GM18507 (cell line): ENCODE measurements around the gene FKBP11.

ENCODE experiments used
- DNase-seq: peaks from one replicate; pipeline ENCODE4 v3.0.0; 2011; ENCODE audit warnings: low read depth; ENCODE audit not compliant: insufficient read length; ENCODE audit errors: extremely low spot score
- FAIRE-seq: peaks from 2 replicates; lab custom pipeline; 2011; peaks lifted over from hg19 to GRCh38; lab: Jason Lieb, UNC

FKBP11 gene

DNA sequence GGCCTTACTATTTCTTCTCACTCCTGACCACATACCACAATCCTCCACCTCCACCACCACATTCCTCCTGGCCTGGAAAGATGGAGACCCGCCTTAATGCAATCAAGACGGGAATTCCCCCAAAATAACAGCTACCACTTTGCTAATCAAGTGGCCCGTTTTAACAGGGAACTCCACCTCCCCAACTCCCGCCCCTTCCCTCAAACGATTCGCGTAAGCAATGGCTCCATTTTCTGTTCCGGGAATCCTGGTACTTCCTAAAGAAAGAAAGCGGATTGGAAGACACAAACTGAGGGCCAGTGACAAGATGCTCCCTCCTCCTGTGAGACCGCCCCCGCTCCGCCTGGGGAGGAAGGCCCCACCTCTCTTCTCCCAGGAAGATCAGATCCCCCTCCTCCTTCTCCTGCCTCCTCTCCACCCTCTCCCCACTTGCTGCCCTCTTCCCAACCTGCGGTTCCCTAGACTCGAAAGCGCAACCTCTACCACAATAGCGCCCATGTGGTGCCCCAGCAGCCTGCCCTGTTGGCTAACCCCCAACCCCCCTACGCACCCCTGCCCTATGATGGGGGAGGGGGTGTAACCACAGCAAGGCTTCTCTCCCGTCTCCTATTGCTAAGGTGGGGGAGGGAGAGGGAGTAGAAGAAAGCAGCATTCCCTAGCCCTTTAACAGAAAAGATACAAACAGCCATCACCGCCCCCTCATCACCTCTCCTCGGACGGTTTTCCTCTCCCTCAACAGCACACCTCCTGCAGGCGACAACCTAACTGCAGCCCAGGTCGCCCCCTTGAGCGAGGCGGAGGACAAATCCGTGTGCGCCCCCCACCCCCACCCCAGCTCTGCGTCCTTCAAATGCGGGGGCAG is 31.2 kb upstream of the FKBP11 start:
- DNase-seq: no peak
- FAIRE-seq: peak; percentile 63

DNA sequence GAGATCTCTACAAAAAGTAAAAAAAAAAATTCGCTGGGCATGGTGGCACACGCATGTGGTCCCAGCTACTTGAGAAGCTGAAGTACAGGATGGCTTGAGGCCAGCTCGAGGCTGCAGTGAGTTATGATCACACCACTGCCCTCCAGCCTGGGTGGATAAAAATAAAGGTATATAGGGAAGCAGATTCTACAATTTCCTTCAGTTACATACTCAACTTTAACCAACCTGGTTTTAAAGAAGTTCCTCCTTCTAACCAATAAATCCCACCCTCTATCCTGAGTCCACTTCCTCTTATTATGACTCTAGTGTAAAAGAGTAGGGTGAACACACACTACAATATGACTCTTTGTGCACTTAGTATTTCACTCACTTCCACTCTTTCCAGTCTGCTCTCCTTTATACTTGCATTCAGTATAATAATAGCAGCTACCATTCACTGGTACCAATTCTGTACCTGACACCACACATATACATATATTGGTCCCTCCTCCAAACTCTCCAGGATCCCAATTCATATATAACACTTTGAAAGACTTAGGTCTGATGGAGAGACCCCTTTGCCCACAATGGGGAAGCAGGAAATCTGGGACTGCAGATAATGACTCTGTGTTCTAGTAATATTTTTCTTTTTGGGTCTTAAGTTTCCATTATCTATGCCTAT is 29.7 kb upstream of the FKBP11 start:
- DNase-seq: no peak
- FAIRE-seq: no peak

DNA sequence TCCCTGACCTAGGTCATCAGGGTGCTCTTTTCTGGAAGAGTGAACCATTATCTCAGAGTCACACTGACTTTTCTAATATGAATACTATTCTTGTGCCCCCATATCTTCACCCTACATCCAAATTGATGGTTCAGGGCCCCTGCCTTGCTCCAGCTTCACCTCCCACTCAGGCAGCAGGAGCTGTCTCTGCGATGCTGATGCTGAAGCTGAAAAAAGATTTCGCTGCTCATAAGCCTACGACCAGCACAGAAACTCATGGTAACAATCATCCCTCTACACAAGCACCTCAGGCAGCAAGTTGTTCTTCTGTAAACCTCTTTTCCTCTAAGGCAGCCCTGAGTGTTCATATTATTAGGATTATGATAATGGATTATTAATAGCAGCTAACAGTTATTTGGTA is 28.8 kb upstream of the FKBP11 start:
- FAIRE-seq (no peak), DNase-seq (no peak)

- DNase-seq (no peak), FAIRE-seq (no peak)
Observed at GRCh38 chr12:48952691-48953090, 27.4 kb upstream of the FKBP11 start.

DNA sequence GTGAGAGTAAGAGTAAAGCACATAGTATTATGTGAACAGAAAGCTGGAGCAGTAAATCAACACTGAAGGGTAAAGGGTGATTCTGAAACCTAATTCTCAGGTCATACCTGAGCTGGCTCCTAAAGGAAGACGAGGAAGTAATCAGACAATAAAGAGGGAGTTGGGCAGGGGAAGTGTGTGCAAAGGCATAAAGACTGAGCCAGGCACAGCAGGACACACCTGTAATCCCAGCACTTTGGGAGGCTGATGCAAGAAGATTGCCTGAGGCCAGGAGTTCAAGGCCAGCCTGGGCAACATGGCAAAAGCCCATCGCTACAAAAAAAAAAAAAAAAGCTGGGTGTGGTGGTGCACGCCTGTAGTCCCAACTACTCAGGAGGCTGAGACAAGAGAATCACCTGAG is 22.4 kb upstream of the FKBP11 start:
- DNase-seq (no peak), FAIRE-seq (no peak)

DNA sequence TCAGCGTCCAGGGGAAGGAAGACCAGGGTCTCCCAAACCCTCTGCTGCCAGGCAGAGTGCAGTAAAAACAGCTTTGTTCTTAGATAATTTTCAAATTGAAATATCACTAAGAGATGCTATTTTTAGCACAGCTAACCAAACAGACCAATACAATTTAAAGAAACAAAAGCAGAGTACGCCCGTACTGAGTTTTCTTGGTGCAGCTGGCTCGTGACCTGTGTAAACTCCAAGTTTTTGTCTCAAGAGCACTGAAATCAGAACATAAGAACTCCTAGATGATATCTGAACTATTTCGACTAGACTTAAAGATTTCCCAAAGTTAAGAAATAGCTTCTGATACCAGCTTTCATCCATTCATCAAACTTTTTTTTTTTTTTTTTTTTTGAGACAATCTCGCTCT is 21.7 kb upstream of the FKBP11 start:
- FAIRE-seq: no peak
- DNase-seq: no peak

- FAIRE-seq (no peak), DNase-seq (no peak)
Observed at GRCh38 chr12:48946205-48946604, 20.9 kb upstream of the FKBP11 start.

DNA sequence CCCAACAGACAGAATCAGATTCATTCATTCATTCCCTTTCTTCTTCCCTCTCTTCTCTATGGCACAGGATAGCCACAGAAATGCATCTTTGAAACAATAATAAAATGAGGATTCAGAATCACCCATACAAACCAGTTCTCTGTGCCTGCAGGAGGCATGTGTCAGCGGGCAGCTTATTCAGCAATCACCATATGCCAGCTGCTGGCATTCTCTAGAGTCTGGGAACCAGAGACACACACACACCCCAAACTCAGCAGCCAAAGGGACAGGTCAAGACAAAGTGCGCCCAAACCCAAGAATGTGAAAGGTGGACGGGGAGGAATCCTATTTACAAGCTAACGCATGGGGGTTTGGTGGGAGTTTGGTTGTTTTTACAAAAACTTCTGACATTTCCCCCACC is 17.9 kb upstream of the FKBP11 start:
- FAIRE-seq (no peak), DNase-seq (no peak)

GRCh38 chr12:48940181-48940580 is 14.9 kb upstream of the FKBP11 start:
- FAIRE-seq (no peak), DNase-seq (no peak)

DNA sequence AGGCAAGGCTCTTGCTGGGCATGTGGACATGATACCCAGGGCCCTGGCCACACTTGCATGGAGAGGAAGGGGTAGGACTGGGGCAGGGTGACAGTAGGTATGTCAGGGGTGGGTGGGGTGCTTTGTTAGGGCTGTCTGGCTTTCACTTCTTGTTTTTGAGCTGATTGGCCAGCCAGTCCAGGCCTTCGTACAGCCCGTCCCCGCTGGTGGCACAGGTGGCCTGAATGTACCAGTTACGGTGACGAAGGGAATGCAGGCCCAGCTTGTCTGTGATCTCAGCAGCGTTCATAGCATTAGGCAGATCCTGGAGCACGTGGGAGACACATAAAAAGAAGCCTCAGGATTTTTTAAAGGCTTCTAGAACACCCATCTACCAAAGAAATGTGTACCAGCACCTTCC is 13.5 kb upstream of the FKBP11 start:
- FAIRE-seq (no peak), DNase-seq (no peak)

- FAIRE-seq (no peak), DNase-seq (no peak)
Observed at GRCh38 chr12:48937170-48937569, 11.9 kb upstream of the FKBP11 start.

GRCh38 chr12:48936379-48936979 is 11.2 kb upstream of the FKBP11 start:
- peak; percentile 72 for FAIRE-seq
- DNase-seq: peak; percentile 55

- DNase-seq: no peak
- no peak for FAIRE-seq
Observed at GRCh38 chr12:48934312-48934706, 9.0 kb upstream of the FKBP11 start.

DNA sequence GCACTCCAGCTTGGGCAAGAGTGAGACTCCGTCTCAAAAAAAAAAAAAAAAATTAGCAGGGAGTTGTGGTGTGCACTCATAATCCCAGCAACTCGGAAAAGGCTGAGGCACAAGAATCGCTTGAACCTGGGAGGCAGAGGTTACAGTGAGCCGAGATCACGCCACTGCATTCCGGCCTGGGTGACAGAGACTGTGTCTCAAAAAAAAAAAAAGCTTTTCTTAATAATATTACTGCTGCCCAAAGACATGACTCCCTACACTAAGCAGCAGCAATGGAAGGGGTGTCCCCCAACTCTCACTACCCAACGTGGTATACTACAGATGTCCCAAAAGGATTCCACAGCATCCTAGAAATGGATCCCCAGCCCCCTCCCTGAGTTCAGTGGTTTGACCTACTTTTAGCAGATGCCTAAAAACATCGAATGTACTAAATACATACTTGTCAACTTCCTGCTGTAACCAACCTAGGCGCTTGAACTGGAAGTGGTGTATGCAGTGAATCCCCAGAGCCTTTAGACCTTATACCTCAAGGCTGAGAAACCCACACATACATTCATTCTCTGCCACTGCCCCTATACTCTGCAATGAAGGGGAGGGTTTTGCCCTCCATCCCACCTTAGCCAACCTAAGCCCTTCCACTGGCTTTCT is 8.5 kb upstream of the FKBP11 start:
- DNase-seq (no peak), FAIRE-seq (no peak)

- no peak for FAIRE-seq
Observed at GRCh38 chr12:48932878-48933277, 7.6 kb upstream of the FKBP11 start.

GRCh38 chr12:48930475-48930874 is 5.2 kb upstream of the FKBP11 start:
- no peak for FAIRE-seq
- no peak for DNase-seq

More at GRCh38 chr12:48932878-48933277, 7.6 kb upstream of the FKBP11 start:
- no peak for DNase-seq

DNA sequence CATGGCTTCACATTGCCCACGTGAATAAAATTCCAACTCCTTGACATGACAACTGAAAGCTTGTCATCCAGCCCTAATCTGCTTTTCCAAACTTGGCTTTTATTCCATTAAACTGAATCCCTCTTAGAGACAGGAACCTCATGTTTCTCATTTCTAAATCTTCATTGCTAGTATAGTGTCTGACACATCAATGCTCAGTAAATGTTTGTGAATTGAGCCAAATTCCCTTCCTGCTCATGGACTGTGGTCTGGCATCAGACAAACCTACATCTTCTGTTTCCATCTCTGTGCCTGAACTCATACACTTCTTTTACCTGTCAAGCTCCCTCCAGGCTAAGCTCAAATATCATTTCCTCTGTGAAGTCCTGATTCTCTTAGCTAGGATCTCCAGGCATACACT is 4.3 kb upstream of the FKBP11 start:
- FAIRE-seq (no peak), DNase-seq (no peak)

DNA sequence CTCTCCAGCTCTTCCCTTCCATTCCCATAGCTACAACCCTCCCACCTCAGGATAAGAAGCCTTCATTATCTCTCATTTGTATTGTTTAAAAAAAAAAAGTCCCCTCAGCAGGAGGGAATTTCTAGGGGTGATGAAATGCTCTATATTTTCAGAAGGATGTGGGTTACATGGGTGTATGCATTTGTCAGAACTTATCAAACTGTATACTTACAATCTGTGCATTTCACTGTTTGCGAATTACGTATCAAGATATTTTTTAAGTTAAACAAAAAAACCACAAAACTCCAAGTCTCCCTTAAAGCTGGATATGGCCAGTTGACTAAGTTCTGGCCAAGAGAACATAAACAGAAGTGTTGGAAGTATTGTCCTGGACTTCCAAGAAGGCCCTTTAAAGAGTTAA is 2.0 kb upstream of the FKBP11 start:
- FAIRE-seq (no peak), DNase-seq (no peak)

DNA sequence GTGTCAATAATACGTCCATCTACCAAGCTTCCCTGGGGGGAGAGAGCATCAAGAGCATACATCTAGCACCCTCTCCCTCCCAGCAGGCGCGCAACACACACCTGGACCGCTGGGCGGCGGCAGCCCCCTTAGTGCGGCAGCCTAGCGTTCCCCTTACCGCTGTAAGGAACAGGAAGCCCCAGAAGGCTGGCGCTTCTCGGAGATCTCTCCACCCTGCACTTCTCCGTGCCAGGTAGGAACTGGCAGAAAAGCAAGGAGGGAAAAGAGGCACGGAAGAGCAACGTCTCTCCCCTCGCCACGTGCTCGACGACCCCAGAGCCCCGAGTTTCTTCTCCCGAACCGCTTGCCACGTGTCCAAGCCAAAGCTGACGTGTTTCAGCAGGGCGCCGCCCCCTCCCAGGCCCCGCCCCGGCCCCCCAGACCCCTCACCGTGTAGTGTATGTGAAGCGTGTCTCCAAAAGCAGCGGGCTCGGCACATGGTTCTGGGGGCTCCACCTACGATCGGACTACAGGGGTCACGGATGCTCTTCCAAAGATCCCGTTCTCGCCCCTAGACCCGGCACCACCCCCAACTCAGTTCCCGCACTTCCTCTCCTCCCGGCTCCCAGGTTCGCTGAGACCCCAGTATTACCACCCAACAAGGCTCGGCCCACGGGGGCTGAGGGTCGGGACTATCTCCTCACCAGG is 532 bp downstream of the FKBP11 start:
- FAIRE-seq: peak; percentile 83
- DNase-seq: peak; percentile 67

DNA sequence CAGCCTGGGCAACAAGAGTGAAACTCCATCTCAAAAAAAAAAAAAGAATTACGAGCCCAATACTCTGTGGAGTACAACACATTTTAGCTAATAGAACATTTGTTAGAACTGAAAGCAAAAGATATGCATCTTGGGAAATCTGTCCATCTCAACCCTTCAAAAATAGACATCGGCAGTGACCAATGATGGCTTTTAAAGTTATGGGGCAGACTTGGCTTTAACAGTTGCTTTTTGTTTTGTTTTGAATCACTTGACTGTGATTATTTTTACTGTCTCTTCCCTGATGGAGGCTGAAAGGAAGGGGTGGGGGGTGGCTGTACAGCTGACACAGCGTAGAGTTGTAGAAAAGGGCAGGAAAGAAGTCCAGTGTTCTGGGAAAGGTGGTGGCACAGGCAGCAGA is 2.2 kb downstream of the FKBP11 start:
- no peak for FAIRE-seq
- no peak for DNase-seq
